PFSK-1 (cell line): ENCODE results near the gene SPEG.
A peak's percentile ranks its signal among the peaks of the same experiment; 100 is the strongest.

Source experiments
- FOXP2 ChIP-seq: optimal IDR thresholded peaks from 2 replicates; pipeline ENCODE3; 2011; ENCODE audit warnings: borderline replicate concordance, control low read depth, inconsistent platforms; ENCODE audit not compliant: insufficient read depth; ENCODE audit errors: extremely low read length, extremely low read depth
- POLR2AphosphoS5 ChIP-seq: IDR thresholded peaks from 2 replicates; pipeline ENCODE4 v1.6.1; 2012; ENCODE audit warnings: low read depth, mild to moderate bottlenecking, control low read depth, low read length, moderate library complexity
- SIN3A ChIP-seq: IDR thresholded peaks from 2 replicates; pipeline ENCODE4 v1.6.1; 2012; ENCODE audit warnings: mild to moderate bottlenecking, low read length, moderate library complexity, borderline replicate concordance; ENCODE audit not compliant: insufficient read depth
- TAF1 ChIP-seq: IDR thresholded peaks from 2 replicates; pipeline ENCODE4 v1.6.1; 2012; ENCODE audit warnings: low read length, control low read depth, borderline replicate concordance; ENCODE audit not compliant: insufficient read depth
- TF ChIP-seq, protein P1 (sequence below), 2 experiments: IDR thresholded peaks; 2 replicates each; pipeline versions ENCODE4 v1.6.1 to v1.8.0; 2011 to 2012; ENCODE audit warnings: low read depth in 2 of 2, low read length in 2 of 2, control low read depth in 1 of 2, inconsistent platforms in 1 of 2, mild to moderate bottlenecking in 1 of 2, moderate library complexity in 1 of 2; ENCODE audit not compliant: insufficient read depth in 1 of 2

Gene SPEG

DNA sequence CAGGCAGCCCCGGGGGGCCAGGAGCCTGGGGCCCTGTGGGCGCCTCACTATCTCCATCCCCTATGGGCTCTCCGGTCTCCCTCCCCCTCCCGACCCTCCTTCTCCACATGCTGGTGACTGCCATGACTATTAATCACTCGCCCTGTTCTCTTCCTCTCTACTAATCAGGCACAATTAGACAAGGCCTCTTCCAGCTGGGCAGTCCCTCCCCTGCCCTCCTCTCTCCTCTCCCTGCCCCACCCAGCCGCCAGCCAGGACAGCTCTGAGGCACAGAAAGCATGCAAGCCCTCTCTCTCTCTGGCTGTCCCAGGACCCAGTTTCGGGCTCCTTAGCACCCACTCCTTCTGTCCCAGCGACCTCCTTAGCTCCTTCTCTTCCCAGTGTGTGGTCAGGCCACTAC is 85.4 kb downstream of the SPEG start:
- TF ChIP-seq SIN3A (no peak), FOXP2 (no peak), POLR2AphosphoS5 (no peak), TAF1 (no peak)
- TF ChIP-seq, protein P1, sequence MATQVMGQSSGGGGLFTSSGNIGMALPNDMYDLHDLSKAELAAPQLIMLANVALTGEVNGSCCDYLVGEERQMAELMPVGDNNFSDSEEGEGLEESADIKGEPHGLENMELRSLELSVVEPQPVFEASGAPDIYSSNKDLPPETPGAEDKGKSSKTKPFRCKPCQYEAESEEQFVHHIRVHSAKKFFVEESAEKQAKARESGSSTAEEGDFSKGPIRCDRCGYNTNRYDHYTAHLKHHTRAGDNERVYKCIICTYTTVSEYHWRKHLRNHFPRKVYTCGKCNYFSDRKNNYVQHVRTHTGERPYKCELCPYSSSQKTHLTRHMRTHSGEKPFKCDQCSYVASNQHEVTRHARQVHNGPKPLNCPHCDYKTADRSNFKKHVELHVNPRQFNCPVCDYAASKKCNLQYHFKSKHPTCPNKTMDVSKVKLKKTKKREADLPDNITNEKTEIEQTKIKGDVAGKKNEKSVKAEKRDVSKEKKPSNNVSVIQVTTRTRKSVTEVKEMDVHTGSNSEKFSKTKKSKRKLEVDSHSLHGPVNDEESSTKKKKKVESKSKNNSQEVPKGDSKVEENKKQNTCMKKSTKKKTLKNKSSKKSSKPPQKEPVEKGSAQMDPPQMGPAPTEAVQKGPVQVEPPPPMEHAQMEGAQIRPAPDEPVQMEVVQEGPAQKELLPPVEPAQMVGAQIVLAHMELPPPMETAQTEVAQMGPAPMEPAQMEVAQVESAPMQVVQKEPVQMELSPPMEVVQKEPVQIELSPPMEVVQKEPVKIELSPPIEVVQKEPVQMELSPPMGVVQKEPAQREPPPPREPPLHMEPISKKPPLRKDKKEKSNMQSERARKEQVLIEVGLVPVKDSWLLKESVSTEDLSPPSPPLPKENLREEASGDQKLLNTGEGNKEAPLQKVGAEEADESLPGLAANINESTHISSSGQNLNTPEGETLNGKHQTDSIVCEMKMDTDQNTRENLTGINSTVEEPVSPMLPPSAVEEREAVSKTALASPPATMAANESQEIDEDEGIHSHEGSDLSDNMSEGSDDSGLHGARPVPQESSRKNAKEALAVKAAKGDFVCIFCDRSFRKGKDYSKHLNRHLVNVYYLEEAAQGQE (IDR thresholded peaks at IDR 0.05; ENCODE audit: insufficient read depth in 1 of 2, low read depth in 2 of 2, low read length in 2 of 2): no peak

DNA sequence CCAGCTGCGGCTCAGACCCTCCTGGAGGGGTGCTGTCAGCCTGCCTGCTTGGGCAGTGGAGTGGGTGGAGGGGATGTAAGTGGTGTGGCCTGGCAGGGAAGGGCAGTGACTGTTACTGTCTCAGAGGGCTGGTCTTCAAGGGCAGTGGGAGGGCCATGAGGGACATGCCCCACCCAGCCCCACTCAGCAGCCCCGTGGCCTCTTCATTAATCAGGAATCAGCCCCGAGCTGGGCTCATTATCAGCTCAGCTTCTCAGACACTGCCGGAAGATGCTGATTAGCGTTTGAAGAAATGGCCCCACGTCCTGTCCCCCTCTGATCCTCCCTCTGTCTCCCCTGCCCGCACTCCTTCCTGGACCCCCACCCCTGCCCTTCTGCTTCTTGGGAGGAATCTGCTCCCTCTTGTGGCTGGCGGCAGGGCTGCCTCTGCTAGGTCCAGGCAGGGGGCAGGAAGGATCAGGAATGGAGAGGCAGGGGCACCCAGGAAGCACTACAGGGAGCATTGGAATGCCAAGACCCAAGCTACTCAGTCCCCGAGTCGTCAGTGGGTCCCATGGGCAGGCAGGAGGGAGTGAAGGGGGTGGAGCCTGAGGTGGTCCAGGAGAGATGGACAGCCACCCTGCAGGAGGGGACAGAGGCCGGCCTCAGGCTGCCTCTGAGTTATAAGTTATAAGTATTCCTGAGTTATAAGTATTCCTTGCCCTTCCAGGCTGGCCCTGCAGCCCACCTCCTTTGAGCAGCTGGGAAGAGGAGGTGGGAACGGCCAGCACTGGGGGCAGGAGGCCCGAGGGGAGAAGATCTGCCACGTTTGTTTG is 86.6 kb downstream of the SPEG start:
- TF ChIP-seq FOXP2 (peak; percentile 10), TAF1 (no peak), SIN3A (no peak)
- TF ChIP-seq, protein P1 (IDR thresholded peaks at IDR 0.05; ENCODE audit: insufficient read depth in 1 of 2, low read depth in 2 of 2, low read length in 2 of 2): 0 out of 4 replicates have a peak, but pooled peaks of 1 of the 2 experiments have one; percentile 31

DNA sequence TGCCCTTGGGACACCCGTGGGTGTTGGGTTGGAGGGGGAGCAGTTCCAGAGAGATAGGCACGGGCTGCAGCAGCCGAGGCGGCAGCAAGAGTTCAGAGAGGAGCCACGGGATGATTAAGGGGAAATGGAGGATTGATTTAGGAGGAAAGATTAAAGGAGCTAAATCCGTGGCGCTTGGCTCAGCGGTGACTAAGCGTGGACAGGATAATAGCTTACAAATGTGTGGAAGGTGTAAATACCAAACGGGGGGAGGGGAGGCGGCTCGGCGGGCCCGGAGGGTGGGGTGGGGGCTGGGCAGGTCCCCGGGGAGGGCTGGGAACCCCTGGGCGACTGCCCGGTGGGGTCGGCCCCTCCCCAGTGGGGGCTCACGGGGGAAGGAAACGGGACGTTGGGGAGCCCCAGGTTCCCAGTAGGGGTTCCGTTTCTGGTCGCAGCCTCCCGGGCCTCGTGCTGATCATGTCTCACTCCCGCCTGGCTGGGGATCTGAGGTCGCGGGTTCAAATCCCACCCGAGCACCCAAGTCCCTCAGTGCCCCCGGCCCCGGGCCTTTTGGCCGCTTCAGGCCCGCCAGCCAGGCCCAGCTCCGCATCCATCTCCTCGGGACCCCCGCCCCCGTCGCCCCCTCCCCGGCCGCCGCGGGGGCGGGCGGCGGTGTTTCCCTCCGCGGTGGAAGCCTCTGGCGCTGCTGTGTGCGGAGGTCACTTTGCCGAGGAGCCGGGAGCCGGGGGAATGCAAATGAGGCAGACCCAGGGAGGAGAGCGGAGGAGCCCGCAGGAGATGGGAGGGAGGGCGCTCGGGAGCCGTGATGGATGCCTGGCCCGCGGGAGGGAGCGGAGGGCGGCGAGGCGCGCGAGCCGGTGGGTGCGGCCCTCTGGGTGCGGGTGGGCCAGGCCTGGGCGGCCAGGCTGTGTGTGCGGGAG is 87.7 kb downstream of the SPEG start:
- TF ChIP-seq TAF1 (no peak), FOXP2 (no peak), SIN3A (no peak)
- TF ChIP-seq, protein P1 (IDR thresholded peaks at IDR 0.05; ENCODE audit: insufficient read depth in 1 of 2, low read depth in 2 of 2, low read length in 2 of 2): no peak

DNA sequence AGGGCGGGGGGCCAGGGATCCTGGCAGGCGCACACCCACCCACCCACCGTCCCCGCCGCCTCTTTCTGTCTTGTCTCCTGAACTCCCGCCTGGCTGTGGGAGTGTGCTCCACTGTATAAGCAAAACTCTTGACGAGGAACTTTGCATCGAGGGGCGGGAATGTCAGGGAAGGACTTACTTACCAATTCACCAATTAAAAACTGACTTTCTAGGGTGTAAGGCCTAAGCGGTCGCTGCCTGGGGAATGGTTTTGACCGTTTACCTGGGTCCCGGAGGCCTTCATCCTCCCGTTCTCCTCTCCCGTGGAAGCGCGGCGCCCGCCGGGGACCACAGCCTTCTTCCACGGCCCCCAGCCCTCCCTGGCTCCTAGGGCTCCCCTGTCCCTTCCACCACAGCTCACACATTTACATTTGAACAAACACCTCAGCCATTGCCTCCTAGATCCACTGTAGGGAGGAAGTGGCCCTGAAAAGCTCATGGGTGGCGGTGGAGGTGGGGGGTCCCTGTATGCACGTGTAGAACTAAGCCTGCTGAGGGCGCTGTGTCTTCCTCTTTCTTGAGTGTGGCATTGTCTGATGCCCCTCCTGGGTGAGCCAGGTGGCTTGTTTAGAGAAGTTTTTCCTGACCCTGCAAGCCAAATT is 88.5 kb downstream of the SPEG start:
- TF ChIP-seq TAF1: no peak
- no peak for TF ChIP-seq SIN3A
- no peak for TF ChIP-seq POLR2AphosphoS5
- TF ChIP-seq, protein P1 (IDR thresholded peaks at IDR 0.05; ENCODE audit: insufficient read depth in 1 of 2, low read depth in 2 of 2, low read length in 2 of 2): no peak
- no peak for TF ChIP-seq FOXP2
